Measurements from ENCODE around the gene CDC45. TPM values are rescaled to one million over a fixed set of nuclear protein-coding genes. Genes with fewer than 3 reads are reported as not detected.

CDC45 gene
- polyA plus RNA-seq, 1 donor (not counting 4 experiments of a cell fraction or from before 2014, with no cell fraction given): 22.7 TPM

DNA sequence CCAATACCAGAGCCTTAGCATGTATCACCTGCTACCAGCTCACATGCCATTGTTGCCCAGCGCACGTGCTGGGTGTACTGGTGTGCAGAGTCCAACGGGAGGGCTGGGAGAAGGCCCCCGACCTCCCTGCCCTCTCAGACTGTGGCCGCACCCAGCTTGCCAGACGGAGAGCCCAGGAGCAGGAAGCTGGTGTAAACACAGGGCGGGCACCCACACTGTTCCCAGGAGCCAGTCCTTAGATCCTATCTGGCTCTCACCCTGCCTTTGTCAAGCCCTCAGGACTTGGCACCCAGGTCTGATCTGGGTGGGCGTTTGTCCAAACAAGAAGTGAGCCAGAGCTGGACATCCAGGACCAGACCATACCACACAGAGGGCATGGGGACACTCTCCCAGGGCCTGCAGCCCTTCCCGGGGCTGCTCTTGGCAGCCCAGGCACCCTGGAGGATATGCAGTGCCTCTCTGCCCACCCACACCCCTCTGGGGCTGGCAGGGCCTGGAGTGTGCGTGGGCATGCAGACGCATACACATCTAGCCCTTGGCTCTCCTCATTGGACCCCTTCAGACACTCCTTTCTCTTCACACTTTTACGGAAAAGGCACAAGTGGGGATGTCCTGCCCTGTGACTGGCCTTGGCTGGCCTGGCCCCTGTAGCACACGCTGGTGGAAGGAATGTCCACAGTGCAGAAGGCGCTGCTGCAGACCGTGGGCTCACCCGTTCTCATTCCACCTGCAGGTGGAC is 64.4 kb downstream of the CDC45 start:
- H3K9me1 ChIP-seq (ENCODE audit: control insufficient read depth, extremely low read depth, insufficient read depth, low read length): no peaks in the 10 kb centered on the region
- dilution Hi-C loops (cut with MboI; ENCODE audit: extremely low pct_ligation_motif_present, low sequenced_read_pairs): no loop called here
- H3K36me3 ChIP-seq (ENCODE audit: control insufficient read depth in 2 of 2, extremely low read depth in 1 of 2, insufficient read depth in 2 of 2, low read length in 2 of 2): no peaks in the 10 kb centered on the region
- FAIRE-seq (no peak), DNase-seq (ENCODE audit: low read depth, low spot score) (no peak)
- no peak overlapping the region for H3K4me2 ChIP-seq (ENCODE audit: control insufficient read depth, extremely low read depth, insufficient read depth, low read depth, low read length)
- H3K4me1 ChIP-seq (ENCODE audit: control insufficient read depth, extremely low read depth, insufficient read depth, low read length): no peaks in the 10 kb centered on the region
- no peaks in the 10 kb centered on the region for H4K20me1 ChIP-seq (ENCODE audit: control insufficient read depth, extremely low read depth, insufficient read depth, low read length)
- TF ChIP-seq, protein P1, sequence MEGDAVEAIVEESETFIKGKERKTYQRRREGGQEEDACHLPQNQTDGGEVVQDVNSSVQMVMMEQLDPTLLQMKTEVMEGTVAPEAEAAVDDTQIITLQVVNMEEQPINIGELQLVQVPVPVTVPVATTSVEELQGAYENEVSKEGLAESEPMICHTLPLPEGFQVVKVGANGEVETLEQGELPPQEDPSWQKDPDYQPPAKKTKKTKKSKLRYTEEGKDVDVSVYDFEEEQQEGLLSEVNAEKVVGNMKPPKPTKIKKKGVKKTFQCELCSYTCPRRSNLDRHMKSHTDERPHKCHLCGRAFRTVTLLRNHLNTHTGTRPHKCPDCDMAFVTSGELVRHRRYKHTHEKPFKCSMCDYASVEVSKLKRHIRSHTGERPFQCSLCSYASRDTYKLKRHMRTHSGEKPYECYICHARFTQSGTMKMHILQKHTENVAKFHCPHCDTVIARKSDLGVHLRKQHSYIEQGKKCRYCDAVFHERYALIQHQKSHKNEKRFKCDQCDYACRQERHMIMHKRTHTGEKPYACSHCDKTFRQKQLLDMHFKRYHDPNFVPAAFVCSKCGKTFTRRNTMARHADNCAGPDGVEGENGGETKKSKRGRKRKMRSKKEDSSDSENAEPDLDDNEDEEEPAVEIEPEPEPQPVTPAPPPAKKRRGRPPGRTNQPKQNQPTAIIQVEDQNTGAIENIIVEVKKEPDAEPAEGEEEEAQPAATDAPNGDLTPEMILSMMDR (optimal IDR thresholded peaks at IDR 0.05 in 1 of 3, IDR thresholded peaks at IDR 0.05 in 1 of 3, conservative IDR thresholded peaks at IDR 0.05 in 1 of 3; ENCODE audit: extremely low read depth in 1 of 3, insufficient read depth in 2 of 3, low read length in 3 of 3): no peak
- no peak for TF ChIP-seq EZH2 (IDR thresholded peaks at IDR 0.05; ENCODE audit: low read length)
- peaks cover 4% of the 10 kb centered on the region for H3K27me3 ChIP-seq (ENCODE audit: control insufficient read depth, extremely low read depth, insufficient read depth, low read length)
- H3K27ac ChIP-seq (ENCODE audit: control insufficient read depth, insufficient read depth, low read length): no peak overlapping the region
- H3K79me2 ChIP-seq (ENCODE audit: control insufficient read depth, insufficient read depth, low read length): no peaks in the 10 kb centered on the region
- H3K4me3 ChIP-seq (ENCODE audit: control insufficient read depth in 2 of 3, extremely low read depth in 1 of 3, insufficient read depth in 2 of 3, low read depth in 1 of 3, low read length in 3 of 3): no peak overlapping the region
- no peak overlapping the region for H2AFZ ChIP-seq (ENCODE audit: control insufficient read depth, low read length)
- no peaks in the 10 kb centered on the region for H3K9me3 ChIP-seq (ENCODE audit: control insufficient read depth, low read depth, low read length)
- no peak overlapping the region for H3K9ac ChIP-seq (ENCODE audit: control insufficient read depth, extremely low read depth, insufficient read depth, low read length)

DNA sequence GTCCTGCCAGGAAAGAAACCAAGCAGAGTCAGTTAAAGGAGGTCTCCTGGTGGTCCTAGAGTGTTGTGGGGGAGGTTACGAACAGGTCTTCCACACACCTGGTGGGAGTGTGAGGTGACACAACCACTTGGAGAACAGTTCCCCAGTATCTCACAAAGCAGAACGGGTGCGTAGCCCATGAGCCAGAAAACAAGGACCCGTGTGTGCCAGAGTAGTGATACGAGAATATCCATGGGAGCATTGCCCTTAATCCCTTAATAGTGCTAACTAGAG is 66.2 kb downstream of the CDC45 start:
- peaks cover 4% of the 10 kb centered on the region for H3K27me3 ChIP-seq (ENCODE audit: control insufficient read depth, extremely low read depth, insufficient read depth, low read length)
- H3K9me3 ChIP-seq (ENCODE audit: control insufficient read depth, low read depth, low read length): no peaks in the 10 kb centered on the region
- no peaks in the 10 kb centered on the region for H4K20me1 ChIP-seq (ENCODE audit: control insufficient read depth, extremely low read depth, insufficient read depth, low read length)
- H3K9me1 ChIP-seq (ENCODE audit: control insufficient read depth, extremely low read depth, insufficient read depth, low read length): no peaks in the 10 kb centered on the region
- H3K27ac ChIP-seq (ENCODE audit: control insufficient read depth, insufficient read depth, low read length): no peak overlapping the region
- no peak overlapping the region for H3K9ac ChIP-seq (ENCODE audit: control insufficient read depth, extremely low read depth, insufficient read depth, low read length)
- dilution Hi-C loops (cut with MboI; ENCODE audit: extremely low pct_ligation_motif_present, low sequenced_read_pairs): no loop called here
- H3K79me2 ChIP-seq (ENCODE audit: control insufficient read depth, insufficient read depth, low read length): no peaks in the 10 kb centered on the region
- no peak overlapping the region for H3K4me3 ChIP-seq (ENCODE audit: control insufficient read depth in 2 of 3, extremely low read depth in 1 of 3, insufficient read depth in 2 of 3, low read depth in 1 of 3, low read length in 3 of 3)
- no peaks in the 10 kb centered on the region for H3K36me3 ChIP-seq (ENCODE audit: control insufficient read depth in 2 of 2, extremely low read depth in 1 of 2, insufficient read depth in 2 of 2, low read length in 2 of 2)
- no peak for TF ChIP-seq EZH2 (IDR thresholded peaks at IDR 0.05; ENCODE audit: low read length)
- TF ChIP-seq, protein P1 (optimal IDR thresholded peaks at IDR 0.05 in 1 of 3, IDR thresholded peaks at IDR 0.05 in 1 of 3, conservative IDR thresholded peaks at IDR 0.05 in 1 of 3; ENCODE audit: extremely low read depth in 1 of 3, insufficient read depth in 2 of 3, low read length in 3 of 3): no peak
- no peak overlapping the region for H2AFZ ChIP-seq (ENCODE audit: control insufficient read depth, low read length)
- no peak for FAIRE-seq
- H3K4me1 ChIP-seq (ENCODE audit: control insufficient read depth, extremely low read depth, insufficient read depth, low read length): no peaks in the 10 kb centered on the region
- DNase-seq (ENCODE audit: low read depth, low spot score): no peak
- H3K4me2 ChIP-seq (ENCODE audit: control insufficient read depth, extremely low read depth, insufficient read depth, low read depth, low read length): no peak overlapping the region
